ENCODE results near the gene GRK1.

GRK1 gene

DNA sequence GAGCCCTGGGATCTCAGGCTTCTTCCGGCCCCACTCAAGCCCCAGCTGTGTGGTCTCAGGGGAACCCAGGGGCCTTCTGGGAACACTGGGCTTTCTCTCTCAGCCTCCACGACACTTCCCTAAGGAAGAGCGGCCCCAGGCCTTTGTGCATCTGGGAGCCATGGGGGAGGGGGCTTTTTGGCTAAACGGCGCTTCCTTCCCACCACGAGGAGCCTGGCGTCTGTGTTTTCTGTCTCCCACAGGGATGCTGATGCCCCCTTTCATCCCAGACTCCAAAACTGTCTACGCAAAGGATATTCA is 67.8 kb downstream of the GRK1 start:
- Histone ChIP-seq H4K20me1 (ENCODE audit: low read depth, low read length) (no peaks in the 10 kb centered on the region), H3K4me3 (ENCODE audit: insufficient read depth, low read length, poor library complexity, severe bottlenecking) (no peak overlapping the region), H3K79me2 (ENCODE audit: insufficient read depth, low read length) (no peaks in the 10 kb centered on the region), H3K9me2 (replicated peaks; ENCODE audit: insufficient read depth, low read length) (no peaks in the 10 kb centered on the region), H3K4me2 (ENCODE audit: low read depth, low read length, poor library complexity, severe bottlenecking) (no peak overlapping the region), H3K9ac (ENCODE audit: low read length) (no peak overlapping the region), H3F3A (ENCODE audit: insufficient read depth) (0 out of 2 replicates have a peak, but pooled peaks cover 4% of the 10 kb centered on the region), H3K27me3 (ENCODE audit: low read length) (no peaks in the 10 kb centered on the region), H2AFZ (ENCODE audit: low read depth, low read length, severe bottlenecking) (no peak overlapping the region), H3K36me3 (ENCODE audit: low read length) (no peaks in the 10 kb centered on the region), H3K9me3 (ENCODE audit: insufficient read depth, low read length) (peaks cover 7% of the 10 kb centered on the region; the same call in 1 of the 2 replicates), H3K27ac (ENCODE audit: low read depth, low read length) (no peak overlapping the region)
- no peak for TF ChIP-seq EZH2phosphoT487 (conservative IDR thresholded peaks at IDR 0.05; ENCODE audit: low read length)
- TF ChIP-seq, protein P1, sequence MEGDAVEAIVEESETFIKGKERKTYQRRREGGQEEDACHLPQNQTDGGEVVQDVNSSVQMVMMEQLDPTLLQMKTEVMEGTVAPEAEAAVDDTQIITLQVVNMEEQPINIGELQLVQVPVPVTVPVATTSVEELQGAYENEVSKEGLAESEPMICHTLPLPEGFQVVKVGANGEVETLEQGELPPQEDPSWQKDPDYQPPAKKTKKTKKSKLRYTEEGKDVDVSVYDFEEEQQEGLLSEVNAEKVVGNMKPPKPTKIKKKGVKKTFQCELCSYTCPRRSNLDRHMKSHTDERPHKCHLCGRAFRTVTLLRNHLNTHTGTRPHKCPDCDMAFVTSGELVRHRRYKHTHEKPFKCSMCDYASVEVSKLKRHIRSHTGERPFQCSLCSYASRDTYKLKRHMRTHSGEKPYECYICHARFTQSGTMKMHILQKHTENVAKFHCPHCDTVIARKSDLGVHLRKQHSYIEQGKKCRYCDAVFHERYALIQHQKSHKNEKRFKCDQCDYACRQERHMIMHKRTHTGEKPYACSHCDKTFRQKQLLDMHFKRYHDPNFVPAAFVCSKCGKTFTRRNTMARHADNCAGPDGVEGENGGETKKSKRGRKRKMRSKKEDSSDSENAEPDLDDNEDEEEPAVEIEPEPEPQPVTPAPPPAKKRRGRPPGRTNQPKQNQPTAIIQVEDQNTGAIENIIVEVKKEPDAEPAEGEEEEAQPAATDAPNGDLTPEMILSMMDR (IDR thresholded peaks at IDR 0.05; ENCODE audit: insufficient read depth, low read length, poor library complexity, severe bottlenecking): no peak

DNA sequence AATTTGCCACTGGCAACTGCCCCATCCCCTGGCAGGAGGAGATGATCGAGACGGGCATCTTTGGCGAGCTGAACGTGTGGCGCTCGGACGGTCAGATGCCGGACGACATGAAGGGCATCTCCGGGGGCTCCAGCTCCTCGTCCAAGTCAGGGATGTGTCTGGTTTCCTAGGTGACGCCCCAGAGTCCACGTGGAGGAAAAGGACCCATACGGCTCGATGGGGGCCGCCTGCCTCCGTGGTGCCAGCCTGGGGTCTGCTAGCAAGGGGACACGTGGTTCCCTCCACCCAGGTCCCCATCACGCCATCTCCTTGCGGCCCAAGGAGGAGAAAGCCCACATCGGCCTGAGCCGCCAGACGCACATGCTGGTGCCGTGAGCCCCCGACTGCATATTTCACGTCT is 68.2 kb downstream of the GRK1 start:
- H3K79me2 ChIP-seq (ENCODE audit: insufficient read depth, low read length): no peaks in the 10 kb centered on the region
- H3K9me3 ChIP-seq (ENCODE audit: insufficient read depth, low read length): peaks cover 7% of the 10 kb centered on the region; the same call in 1 of the 2 replicates
- H3F3A ChIP-seq (ENCODE audit: insufficient read depth): 0 out of 2 replicates have a peak, but pooled peaks cover 4% of the 10 kb centered on the region
- TF ChIP-seq EZH2phosphoT487 (conservative IDR thresholded peaks at IDR 0.05; ENCODE audit: low read length): no peak
- TF ChIP-seq, protein P1 (IDR thresholded peaks at IDR 0.05; ENCODE audit: insufficient read depth, low read length, poor library complexity, severe bottlenecking): no peak
- no peaks in the 10 kb centered on the region for H3K9me2 ChIP-seq (replicated peaks; ENCODE audit: insufficient read depth, low read length)
- H3K9ac ChIP-seq (ENCODE audit: low read length): no peak overlapping the region
- no peaks in the 10 kb centered on the region for H3K36me3 ChIP-seq (ENCODE audit: low read length)
- H4K20me1 ChIP-seq (ENCODE audit: low read depth, low read length): no peaks in the 10 kb centered on the region
- H3K4me3 ChIP-seq (ENCODE audit: insufficient read depth, low read length, poor library complexity, severe bottlenecking): no peak overlapping the region
- H3K27ac ChIP-seq (ENCODE audit: low read depth, low read length): no peak overlapping the region
- no peaks in the 10 kb centered on the region for H3K27me3 ChIP-seq (ENCODE audit: low read length)
- H2AFZ ChIP-seq (ENCODE audit: low read depth, low read length, severe bottlenecking): no peak overlapping the region
- H3K4me2 ChIP-seq (ENCODE audit: low read depth, low read length, poor library complexity, severe bottlenecking): no peak overlapping the region

DNA sequence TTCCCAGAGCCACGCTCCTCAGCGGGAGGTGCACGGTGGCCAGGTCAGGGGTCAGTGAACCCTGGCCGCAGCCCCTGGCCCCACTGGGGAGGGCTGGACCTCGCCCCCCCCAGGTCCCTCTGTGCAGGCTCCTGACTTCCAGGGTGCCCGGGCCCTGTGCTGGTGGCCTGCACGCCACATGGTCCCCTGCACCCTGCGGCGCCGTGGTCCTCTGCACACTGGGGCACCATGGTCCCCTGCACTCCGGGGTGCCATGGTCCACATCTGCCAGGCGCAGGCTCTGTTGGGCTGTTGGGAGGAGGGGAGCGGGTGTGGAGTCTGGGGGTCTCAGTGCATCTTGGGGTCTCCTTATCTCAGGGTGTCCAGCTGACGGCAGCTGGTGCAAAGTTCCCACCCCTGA is 68.7 kb downstream of the GRK1 start:
- no peak overlapping the region for H3K27ac ChIP-seq (ENCODE audit: low read depth, low read length)
- no peak for TF ChIP-seq EZH2phosphoT487 (conservative IDR thresholded peaks at IDR 0.05; ENCODE audit: low read length)
- TF ChIP-seq, protein P1 (IDR thresholded peaks at IDR 0.05; ENCODE audit: insufficient read depth, low read length, poor library complexity, severe bottlenecking): no peak
- H3F3A ChIP-seq (ENCODE audit: insufficient read depth): 0 out of 2 replicates have a peak, but pooled peaks cover 4% of the 10 kb centered on the region
- H3K27me3 ChIP-seq (ENCODE audit: low read length): no peaks in the 10 kb centered on the region
- no peak overlapping the region for H3K9ac ChIP-seq (ENCODE audit: low read length)
- no peaks in the 10 kb centered on the region for H4K20me1 ChIP-seq (ENCODE audit: low read depth, low read length)
- H3K36me3 ChIP-seq (ENCODE audit: low read length): no peaks in the 10 kb centered on the region
- H3K4me3 ChIP-seq (ENCODE audit: insufficient read depth, low read length, poor library complexity, severe bottlenecking): no peak overlapping the region
- no peak overlapping the region for H2AFZ ChIP-seq (ENCODE audit: low read depth, low read length, severe bottlenecking)
- H3K9me3 ChIP-seq (ENCODE audit: insufficient read depth, low read length): peaks cover 7% of the 10 kb centered on the region; the same call in 1 of the 2 replicates
- no peaks in the 10 kb centered on the region for H3K79me2 ChIP-seq (ENCODE audit: insufficient read depth, low read length)
- no peak overlapping the region for H3K4me2 ChIP-seq (ENCODE audit: low read depth, low read length, poor library complexity, severe bottlenecking)
- no peaks in the 10 kb centered on the region for H3K9me2 ChIP-seq (replicated peaks; ENCODE audit: insufficient read depth, low read length)

All from SU-DHL-6 (cell line).